GM23248 (cell line): Measurements from ENCODE around the gene C2CD4A.

Experiments used
- EZH2 ChIP-seq: fragments of 200-600 bp; sonication (generic); IDR thresholded peaks from 2 replicates; pipeline ENCODE4 v1.6.1; 2018; ENCODE audit warnings: antibody characterized with exemption, mild to moderate bottlenecking; ENCODE audit not compliant: insufficient read depth, poor library complexity, severe bottlenecking
- EZH2phosphoT487 ChIP-seq: fragments of 200-600 bp; sonication (generic); IDR thresholded peaks from 2 replicates; pipeline ENCODE4 v1.6.1; 2018; ENCODE audit warnings: antibody characterized with exemption, moderate library complexity, mild to moderate bottlenecking, low read depth; ENCODE audit not compliant: insufficient read depth

- TF ChIP-seq EZH2: no peak
- no peak for TF ChIP-seq EZH2phosphoT487
Observed at GRCh38 chr15:62104846-62105245, 38.1 kb downstream of the C2CD4A start.
